LNCAP (cell line): ENCODE results near the gene TTC21A.

Source experiments
- CTCF ChIP-seq: fragments of 450-650 bp; IDR thresholded peaks from 2 replicates; pipeline ENCODE4 v1.5.1; 2017; ENCODE audit warnings: mild to moderate bottlenecking

TTC21A gene

GRCh38 chr3:39168156-39168780 lies 60.8 kb downstream of the TTC21A start:
- no peak for TF ChIP-seq CTCF

DNA sequence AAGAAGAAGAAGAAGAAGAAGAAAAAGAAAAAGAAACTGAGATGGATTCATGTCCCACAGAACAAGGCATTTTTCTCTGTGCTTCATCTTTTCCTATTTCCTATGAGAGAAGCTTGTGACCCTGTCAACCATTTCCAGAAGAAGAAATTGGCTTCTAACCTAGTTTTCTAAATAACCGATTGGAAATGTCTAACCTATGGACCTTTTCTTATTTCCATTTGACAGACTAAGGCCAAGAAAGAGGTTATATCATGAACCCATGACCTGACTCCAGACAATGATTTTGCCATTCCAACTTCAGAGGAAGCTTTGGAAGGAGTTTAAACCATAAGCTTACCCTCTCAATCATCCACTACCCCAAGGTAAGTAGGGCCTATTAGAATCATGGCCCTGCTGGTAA lies 62.2 kb downstream of the TTC21A start:
- TF ChIP-seq CTCF, result no peak

DNA sequence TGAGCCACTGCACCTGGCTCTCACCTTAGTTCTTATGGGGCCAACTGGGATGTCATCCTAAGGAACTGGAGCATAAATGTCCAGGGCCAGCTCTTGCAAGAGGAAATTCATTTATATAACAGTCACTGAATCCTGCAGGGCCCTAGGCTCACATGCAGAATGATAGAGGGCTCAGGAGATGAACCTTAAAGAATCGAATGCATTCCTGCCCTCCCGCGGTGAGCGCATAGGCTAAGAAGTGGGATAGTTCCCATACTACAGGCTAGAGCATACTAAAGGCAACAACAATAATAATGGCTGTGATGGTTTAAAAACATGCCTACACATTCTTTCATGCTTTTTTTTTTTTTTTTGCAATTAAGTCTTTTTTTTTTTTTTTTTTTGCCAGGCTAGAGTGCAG lies 63.0 kb downstream of the TTC21A start:
- TF ChIP-seq CTCF, result no peak

DNA sequence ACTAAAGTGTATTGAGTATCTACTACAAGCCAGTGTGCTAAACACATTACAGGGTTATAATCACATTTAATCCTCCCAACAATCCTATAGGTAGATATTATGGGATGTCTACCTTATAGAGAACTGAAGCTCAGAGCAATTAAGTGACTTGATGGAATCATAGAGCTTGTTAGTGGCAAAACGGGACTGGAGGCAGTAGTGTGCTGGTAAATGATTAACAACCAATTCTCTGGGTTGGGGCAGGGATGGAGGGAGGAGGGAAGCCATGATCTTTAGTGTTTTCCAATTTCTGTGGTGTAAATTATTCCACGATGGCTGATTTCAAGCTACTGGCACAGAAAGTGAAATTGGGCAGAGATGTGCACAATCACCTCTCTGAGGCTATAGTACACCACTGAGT lies 64.4 kb downstream of the TTC21A start:
- no peak for TF ChIP-seq CTCF

DNA sequence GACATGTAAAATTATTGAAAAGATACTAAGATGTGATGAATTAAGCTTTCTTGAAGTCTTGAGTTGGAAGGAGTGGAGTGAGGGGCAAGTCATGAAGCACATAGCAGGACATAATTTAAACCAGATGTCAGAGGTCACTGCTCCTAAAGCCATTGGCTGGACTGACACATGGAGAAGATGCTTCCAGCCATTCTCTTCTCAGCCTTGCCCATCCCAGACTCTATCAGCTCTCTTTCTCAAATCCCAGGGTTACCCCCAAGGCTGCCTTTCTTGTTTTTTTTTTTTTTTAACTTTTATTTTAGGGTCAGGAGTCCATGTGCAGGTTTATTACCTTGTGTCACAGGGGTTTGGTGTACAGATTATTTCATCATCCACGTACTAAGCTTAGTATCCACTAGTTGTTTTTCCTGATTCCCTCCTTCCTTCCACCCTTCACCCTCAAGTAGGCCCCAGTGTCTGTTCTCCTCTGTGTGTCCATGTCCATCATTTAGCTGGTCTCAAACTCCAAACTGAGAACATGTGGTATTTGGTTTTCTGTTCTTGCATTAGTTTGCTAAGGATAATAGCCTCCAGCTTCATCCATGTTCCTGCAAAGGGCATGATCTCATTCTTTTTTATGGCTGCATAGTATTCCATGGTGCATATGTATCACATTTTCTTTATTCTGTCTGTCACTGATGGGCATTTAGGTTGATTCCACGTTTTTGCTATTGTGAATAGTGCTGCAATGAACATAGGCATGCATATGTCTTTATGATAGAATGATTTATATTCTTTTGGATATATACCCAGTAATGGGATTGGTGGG lies 66.0 kb downstream of the TTC21A start:
- no peak for TF ChIP-seq CTCF

DNA sequence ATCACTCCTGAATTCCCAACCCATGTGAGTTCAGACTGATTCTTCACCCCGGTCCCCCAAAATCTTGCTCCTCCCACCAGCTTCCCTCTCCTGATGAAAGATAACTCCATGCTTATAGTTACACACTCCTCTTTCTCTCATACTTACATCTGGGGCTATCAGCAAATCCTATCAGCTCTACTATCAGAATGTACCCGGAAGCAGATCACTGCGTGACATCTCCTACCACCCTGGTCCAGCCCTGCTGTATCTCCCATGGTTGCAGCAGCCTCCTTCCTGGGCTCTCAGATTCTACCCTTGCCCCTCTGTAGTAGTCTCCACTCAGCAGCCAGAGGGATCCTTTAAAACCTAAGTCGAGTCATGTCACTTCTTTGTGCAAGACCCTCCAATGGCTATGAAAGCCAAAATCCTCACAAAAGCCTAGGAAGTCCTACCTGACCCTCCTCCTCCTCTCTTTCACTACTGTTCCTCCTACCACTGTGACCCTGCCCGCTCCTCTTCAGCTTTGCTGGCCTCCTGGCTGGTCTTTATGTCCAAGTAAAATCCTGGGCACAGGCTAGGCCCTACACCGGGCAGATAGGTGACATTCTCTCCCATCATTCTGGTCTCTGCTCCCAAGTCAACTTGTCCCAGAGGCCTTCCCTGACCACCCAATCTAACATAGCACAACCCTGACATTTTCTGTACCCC lies 68.7 kb downstream of the TTC21A start:
- no peak for TF ChIP-seq CTCF

GRCh38 chr3:39177708-39178332 lies 70.3 kb downstream of the TTC21A start:
- TF ChIP-seq CTCF, result no peak
